Kasumi-1 (cell line): Measurements from ENCODE around the gene C17orf67.
"Not testable (repeated sequence)": the region's sequence is repeated elsewhere in the genome, so short reads cannot be mapped to it uniquely, and the experiment has no call there.

Experiments
- DNase-seq, 2 experiments: peaks; one replicate each; lab custom pipeline; 2025; lab: John Stamatoyannopoulos, UW

C17orf67 gene

GRCh38 chr17:56773124-56773523 lies 60.6 kb downstream of the C17orf67 start:
- no peak for DNase-seq

DNA sequence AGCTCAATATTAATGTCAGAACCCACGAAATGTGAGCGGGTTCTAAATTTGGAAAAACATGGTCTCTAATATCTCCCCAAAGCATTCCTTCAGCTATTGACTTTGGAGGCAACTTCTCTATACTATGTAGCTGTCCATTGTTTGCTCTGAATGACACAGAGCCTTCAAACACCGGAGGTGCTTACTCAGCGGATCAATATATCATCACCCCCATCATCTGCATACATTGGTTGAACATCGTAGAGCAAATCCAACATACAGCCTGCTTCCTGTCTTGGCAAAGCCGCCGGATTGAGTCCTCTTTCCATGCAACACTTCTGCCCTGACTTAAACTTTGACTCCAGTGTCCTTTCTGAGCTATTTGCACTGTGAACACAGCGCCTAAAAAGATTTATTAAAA lies 61.3 kb downstream of the C17orf67 start:
- DNase-seq: no peak

- DNase-seq: no peak
Measured at GRCh38 chr17:56771975-56772374, 61.7 kb downstream of the C17orf67 start.

DNA sequence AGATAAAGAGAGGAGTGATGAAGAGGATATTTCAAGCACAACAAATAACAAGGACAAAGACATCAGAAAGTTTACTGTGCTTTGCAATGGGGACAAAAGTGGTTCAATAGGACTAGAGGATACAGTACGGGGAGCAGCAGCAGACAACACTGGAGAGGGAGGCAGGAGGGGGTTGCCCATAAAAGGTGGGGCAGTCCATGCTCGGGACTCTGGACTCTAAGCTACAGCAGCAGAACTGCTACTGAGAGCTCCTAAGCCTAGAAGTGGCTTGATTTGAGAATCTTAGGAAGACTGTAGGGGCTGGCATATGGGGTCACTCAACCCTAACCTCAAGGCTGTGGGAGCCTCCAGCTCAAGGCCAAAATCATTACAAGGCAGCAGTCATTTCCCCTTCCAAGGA lies 62.2 kb downstream of the C17orf67 start:
- DNase-seq: no peak

DNA sequence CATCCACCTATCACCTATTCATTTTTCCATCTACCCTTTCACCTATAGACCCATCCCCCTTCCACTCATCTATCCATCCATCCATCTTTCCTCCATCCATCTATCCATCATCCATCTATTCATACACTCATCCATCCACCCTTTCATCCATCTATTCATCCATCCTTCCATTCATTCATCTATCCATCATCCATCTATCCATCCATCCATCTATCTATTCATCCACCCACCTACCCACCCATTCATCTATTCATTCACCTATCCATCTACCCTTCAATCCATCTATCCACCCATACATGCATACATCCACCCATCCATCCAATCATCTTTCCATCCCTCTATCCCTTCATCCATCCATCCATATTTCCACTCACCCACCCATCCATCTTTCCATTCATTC lies 63.3 kb downstream of the C17orf67 start:
- no peak for DNase-seq

DNA sequence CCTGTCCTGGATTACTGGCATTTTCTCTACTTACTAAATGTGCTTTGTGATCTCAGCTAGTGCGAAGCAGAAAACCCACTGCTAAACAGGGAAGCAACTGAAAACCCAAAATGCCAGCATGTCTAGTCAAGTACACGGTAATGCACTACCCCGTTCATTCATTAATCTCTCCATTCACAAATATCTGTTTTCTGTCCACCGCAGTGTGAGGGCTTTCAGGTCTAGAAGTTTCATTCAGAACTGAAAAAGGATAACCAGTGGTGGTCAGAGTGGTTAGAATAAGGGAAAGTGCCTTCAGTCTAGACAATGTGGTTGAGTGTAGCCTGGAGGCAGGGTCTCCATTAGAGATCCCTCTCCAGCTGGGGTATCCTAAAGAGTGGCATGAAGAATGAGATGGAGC lies 68.3 kb downstream of the C17orf67 start:
- no peak for DNase-seq

DNA sequence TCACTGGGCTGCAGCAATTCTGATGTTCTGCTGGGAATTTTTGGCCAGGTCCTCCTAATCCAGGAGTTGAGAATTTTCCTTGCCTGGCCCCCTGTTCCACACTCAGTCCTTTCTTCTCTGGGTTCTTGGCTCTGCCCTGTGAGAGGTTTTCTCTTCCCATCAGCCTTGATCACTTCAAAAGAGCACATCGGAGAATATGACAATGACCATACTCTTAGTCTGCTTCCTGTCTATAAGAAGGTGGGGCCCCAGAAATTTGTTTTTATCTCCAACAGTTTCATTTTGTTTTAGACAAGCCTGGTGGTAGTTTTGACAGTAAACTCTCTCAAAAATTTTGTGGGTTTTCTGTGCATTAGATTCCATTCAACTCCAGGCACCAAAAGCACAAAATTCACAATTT lies 70.7 kb downstream of the C17orf67 start:
- DNase-seq: no peak

- DNase-seq: no peak
Measured at GRCh38 chr17:56762144-56762543, 71.6 kb downstream of the C17orf67 start.

GRCh38 chr17:56761387-56761786 lies 72.3 kb downstream of the C17orf67 start:
- DNase-seq: no peak

- not testable (repeated sequence) for DNase-seq
Measured at GRCh38 chr17:56757611-56758010, 76.1 kb downstream of the C17orf67 start.

GRCh38 chr17:56756536-56756935 lies 77.2 kb downstream of the C17orf67 start:
- peak in 1 of 2 experiments; percentile 17 for DNase-seq

DNA sequence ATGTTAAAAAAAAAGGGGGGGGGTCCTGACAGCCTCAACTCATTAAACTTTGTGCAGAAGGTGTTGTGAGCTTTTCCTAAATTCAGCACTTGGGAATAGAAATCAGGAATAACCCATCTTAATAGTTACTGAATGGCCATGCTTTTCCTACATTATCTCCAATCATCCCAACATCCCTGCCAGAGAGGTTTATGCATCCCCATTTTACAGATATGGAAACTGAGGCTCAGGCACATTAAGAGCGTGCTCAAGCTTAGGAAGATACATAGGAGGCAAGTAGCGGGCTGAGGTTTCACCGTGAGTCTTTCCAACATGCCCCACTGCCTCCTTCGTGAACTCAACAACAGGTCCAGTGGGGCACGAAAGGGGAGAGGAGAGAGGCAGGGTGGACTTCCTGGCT lies 78.4 kb downstream of the C17orf67 start:
- no peak for DNase-seq

GRCh38 chr17:56754523-56755208 lies 79.1 kb downstream of the C17orf67 start:
- peak; percentile 35 to 58 for DNase-seq

GRCh38 chr17:56752263-56752836 lies 81.4 kb downstream of the C17orf67 start:
- DNase-seq: no peak

DNA sequence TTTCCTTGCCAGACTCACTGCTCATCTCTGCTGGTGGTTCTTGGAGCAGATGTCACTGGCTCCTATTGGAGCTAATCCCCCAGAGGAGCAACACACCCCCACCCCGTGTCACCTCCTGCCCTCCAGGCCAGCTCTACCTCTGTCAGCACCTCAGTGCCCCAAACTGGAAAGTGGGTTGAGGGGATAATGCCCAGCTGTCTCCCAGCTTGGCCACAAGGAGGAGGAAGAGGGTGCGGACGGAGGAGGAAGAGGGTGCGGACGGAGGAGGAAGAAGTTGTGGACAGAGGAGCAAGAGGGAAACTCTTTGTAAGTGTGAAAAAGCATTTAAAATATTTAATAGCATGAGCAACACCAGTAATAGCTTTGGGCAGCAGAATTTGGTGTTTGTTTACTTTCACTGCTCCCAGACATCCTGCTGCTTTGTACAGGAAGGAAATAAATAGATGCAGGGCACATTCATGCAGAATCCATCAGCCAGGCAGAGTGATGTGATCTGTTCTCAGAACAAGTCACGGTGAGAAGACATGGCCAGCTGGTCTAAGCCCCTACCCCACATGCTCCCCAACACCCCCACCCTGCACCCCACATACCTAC lies 82.5 kb downstream of the C17orf67 start:
- DNase-seq: no peak

GRCh38 chr17:56744721-56745120 lies 89.0 kb downstream of the C17orf67 start:
- DNase-seq: no peak

DNA sequence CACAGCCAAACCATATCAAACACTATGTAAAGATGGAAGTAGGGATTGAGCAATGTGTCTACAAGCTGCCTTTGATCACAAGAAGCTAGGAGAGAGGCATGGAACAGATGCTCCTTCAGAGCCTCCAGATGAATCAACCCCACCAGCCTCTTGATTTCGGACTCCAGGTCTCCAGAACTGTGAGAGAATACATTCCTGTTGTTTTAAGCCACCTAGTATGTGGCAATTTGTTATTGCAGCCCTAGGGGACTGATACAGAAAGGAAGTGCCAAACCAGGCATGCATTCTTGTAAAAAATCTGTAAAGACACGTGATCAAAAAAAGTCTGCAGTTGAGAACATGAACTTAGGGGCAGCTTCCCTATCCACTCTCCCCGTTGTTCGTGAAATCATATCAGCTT lies 91.1 kb downstream of the C17orf67 start:
- DNase-seq: peak in 1 of 2 experiments; percentile 14
